ENCODE measurements around the gene RHOA.
A peak's percentile ranks its signal among the peaks of the same experiment; 100 is the strongest.

RHOA gene

DNA sequence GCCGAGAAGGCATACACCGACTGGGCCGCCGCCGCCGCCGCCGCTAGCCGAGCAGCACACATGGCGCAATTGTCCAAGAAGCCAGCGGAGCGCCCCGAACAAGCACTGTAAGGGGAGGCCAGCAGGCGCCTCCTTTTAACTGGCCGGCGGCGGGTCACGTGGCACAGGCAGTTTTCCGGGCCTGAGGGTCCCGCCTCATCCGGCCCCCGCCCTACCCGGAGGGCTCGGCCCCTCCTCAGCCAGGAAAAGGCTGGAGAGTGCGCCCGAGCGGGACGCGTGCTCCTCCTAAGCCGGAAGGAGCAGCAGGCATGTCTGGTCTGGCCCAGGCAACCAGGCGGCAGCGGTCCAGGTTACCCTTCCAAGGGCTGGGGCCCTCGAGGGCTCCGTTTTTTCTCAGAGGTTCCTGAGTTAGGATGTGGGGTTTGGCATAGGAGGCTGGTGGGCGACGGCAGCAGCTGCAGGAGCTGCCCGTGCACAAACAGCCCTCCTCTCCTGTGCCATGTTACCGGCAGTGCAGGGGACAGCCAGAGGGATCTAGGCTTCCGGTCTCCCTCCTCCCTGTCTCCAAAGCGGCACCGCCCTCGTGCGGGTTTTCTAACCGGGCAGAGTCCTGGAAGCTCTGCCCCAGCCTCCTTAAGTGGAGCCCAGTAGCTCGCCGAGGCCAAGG is 53.4 kb downstream of the RHOA start, which contains the start of gene GPX1 (continued):
- no peak for TF ChIP-seq ZNF426 (tag by site-specific recombination; IDR thresholded peaks at IDR 0.05)
- TF ChIP-seq, protein P1, sequence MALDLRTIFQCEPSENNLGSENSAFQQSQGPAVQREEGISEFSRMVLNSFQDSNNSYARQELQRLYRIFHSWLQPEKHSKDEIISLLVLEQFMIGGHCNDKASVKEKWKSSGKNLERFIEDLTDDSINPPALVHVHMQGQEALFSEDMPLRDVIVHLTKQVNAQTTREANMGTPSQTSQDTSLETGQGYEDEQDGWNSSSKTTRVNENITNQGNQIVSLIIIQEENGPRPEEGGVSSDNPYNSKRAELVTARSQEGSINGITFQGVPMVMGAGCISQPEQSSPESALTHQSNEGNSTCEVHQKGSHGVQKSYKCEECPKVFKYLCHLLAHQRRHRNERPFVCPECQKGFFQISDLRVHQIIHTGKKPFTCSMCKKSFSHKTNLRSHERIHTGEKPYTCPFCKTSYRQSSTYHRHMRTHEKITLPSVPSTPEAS (tag by site-specific recombination; IDR thresholded peaks at IDR 0.05) = no peak
- TF ChIP-seq, protein P2, sequence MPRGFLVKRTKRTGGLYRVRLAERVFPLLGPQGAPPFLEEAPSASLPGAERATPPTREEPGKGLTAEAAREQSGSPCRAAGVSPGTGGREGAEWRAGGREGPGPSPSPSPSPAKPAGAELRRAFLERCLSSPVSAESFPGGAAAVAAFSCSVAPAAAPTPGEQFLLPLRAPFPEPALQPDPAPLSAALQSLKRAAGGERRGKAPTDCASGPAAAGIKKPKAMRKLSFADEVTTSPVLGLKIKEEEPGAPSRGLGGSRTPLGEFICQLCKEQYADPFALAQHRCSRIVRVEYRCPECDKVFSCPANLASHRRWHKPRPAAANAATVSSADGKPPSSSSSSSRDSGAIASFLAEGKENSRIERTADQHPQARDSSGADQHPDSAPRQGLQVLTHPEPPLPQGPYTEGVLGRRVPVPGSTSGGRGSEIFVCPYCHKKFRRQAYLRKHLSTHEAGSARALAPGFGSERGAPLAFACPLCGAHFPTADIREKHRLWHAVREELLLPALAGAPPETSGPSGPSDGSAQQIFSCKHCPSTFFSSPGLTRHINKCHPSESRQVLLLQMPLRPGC (tag by site-specific recombination; IDR thresholded peaks at IDR 0.05) = no peak
- TF ChIP-seq GLIS2 (tag by site-specific recombination; IDR thresholded peaks at IDR 0.05) = peak; percentile 57
- TF ChIP-seq ZNF707 (tag by site-specific recombination; IDR thresholded peaks at IDR 0.05) = no peak
- no peak for TF ChIP-seq GFI1B (tag by site-specific recombination; IDR thresholded peaks at IDR 0.05)
- TF ChIP-seq ZNF837 (tag by site-specific recombination; IDR thresholded peaks at IDR 0.05) = no peak
- no peak for TF ChIP-seq ZNF169 (tag by site-specific recombination; IDR thresholded peaks at IDR 0.05)
- TF ChIP-seq ZNF792 (tag by site-specific recombination; IDR thresholded peaks at IDR 0.05) = no peak
- TF ChIP-seq, protein P3, sequence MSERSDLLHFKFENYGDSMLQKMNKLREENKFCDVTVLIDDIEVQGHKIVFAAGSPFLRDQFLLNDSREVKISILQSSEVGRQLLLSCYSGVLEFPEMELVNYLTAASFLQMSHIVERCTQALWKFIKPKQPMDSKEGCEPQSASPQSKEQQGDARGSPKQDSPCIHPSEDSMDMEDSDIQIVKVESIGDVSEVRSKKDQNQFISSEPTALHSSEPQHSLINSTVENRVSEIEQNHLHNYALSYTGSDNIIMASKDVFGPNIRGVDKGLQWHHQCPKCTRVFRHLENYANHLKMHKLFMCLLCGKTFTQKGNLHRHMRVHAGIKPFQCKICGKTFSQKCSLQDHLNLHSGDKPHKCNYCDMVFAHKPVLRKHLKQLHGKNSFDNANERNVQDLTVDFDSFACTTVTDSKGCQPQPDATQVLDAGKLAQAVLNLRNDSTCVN (tag by site-specific recombination; optimal IDR thresholded peaks at IDR 0.05) = peak; percentile 66
- TF ChIP-seq ZNF558 (tag by site-specific recombination; IDR thresholded peaks at IDR 0.05) = no peak
- 0 out of 2 replicates have a peak, but pooled peaks have one; percentile 42 for TF ChIP-seq KLF16 (tag by site-specific recombination; IDR thresholded peaks at IDR 0.05)
- TF ChIP-seq, protein P4, sequence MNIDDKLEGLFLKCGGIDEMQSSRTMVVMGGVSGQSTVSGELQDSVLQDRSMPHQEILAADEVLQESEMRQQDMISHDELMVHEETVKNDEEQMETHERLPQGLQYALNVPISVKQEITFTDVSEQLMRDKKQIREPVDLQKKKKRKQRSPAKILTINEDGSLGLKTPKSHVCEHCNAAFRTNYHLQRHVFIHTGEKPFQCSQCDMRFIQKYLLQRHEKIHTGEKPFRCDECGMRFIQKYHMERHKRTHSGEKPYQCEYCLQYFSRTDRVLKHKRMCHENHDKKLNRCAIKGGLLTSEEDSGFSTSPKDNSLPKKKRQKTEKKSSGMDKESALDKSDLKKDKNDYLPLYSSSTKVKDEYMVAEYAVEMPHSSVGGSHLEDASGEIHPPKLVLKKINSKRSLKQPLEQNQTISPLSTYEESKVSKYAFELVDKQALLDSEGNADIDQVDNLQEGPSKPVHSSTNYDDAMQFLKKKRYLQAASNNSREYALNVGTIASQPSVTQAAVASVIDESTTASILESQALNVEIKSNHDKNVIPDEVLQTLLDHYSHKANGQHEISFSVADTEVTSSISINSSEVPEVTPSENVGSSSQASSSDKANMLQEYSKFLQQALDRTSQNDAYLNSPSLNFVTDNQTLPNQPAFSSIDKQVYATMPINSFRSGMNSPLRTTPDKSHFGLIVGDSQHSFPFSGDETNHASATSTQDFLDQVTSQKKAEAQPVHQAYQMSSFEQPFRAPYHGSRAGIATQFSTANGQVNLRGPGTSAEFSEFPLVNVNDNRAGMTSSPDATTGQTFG (tag by site-specific recombination; IDR thresholded peaks at IDR 0.05; ENCODE audit: borderline replicate concordance) = no peak
- peak; percentile 99 for TF ChIP-seq IKZF3 (tag by site-specific recombination; IDR thresholded peaks at IDR 0.05)
- TF ChIP-seq, protein P5, sequence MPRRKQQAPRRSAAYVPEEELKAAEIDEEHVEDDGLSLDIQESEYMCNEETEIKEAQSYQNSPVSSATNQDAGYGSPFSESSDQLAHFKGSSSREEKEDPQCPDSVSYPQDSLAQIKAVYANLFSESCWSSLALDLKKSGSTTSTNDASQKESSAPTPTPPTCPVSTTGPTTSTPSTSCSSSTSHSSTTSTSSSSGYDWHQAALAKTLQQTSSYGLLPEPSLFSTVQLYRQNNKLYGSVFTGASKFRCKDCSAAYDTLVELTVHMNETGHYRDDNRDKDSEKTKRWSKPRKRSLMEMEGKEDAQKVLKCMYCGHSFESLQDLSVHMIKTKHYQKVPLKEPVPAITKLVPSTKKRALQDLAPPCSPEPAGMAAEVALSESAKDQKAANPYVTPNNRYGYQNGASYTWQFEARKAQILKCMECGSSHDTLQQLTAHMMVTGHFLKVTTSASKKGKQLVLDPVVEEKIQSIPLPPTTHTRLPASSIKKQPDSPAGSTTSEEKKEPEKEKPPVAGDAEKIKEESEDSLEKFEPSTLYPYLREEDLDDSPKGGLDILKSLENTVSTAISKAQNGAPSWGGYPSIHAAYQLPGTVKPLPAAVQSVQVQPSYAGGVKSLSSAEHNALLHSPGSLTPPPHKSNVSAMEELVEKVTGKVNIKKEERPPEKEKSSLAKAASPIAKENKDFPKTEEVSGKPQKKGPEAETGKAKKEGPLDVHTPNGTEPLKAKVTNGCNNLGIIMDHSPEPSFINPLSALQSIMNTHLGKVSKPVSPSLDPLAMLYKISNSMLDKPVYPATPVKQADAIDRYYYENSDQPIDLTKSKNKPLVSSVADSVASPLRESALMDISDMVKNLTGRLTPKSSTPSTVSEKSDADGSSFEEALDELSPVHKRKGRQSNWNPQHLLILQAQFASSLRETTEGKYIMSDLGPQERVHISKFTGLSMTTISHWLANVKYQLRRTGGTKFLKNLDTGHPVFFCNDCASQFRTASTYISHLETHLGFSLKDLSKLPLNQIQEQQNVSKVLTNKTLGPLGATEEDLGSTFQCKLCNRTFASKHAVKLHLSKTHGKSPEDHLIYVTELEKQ (tag by site-specific recombination; IDR thresholded peaks at IDR 0.05; ENCODE audit: borderline replicate concordance) = no peak
- no peak for TF ChIP-seq ZNF248 (tag by site-specific recombination; IDR thresholded peaks at IDR 0.05)
- TF ChIP-seq ZNF664 (tag by site-specific recombination; IDR thresholded peaks at IDR 0.05) = no peak
- TF ChIP-seq, protein P6, sequence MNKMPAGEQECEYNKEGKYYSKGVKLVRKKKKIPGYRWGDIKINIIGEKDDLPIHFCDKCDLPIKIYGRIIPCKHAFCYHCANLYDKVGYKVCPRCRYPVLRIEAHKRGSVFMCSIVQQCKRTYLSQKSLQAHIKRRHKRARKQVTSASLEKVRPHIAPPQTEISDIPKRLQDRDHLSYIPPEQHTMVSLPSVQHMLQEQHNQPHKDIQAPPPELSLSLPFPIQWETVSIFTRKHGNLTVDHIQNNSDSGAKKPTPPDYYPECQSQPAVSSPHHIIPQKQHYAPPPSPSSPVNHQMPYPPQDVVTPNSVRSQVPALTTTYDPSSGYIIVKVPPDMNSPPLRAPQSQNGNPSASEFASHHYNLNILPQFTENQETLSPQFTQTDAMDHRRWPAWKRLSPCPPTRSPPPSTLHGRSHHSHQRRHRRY (tag by site-specific recombination; IDR thresholded peaks at IDR 0.05) = no peak
- no peak for TF ChIP-seq EGR2 (tag by site-specific recombination; IDR thresholded peaks at IDR 0.05; ENCODE audit: low read depth)
- TF ChIP-seq ZBTB20 (tag by site-specific recombination; IDR thresholded peaks at IDR 0.05) = peak; percentile 90
- TF ChIP-seq RBAK (tag by site-specific recombination; IDR thresholded peaks at IDR 0.05) = no peak
- TF ChIP-seq ZFP37 (tag by site-specific recombination; IDR thresholded peaks at IDR 0.05) = peak; percentile 73; the same call in 1 of the 2 replicates
- no peak for TF ChIP-seq ZNF37A (tag by site-specific recombination; IDR thresholded peaks at IDR 0.05)
- no peak for TF ChIP-seq ZNF76 (tag by site-specific recombination; IDR thresholded peaks at IDR 0.05; ENCODE audit: borderline replicate concordance, low read depth)
- TF ChIP-seq, protein P7, sequence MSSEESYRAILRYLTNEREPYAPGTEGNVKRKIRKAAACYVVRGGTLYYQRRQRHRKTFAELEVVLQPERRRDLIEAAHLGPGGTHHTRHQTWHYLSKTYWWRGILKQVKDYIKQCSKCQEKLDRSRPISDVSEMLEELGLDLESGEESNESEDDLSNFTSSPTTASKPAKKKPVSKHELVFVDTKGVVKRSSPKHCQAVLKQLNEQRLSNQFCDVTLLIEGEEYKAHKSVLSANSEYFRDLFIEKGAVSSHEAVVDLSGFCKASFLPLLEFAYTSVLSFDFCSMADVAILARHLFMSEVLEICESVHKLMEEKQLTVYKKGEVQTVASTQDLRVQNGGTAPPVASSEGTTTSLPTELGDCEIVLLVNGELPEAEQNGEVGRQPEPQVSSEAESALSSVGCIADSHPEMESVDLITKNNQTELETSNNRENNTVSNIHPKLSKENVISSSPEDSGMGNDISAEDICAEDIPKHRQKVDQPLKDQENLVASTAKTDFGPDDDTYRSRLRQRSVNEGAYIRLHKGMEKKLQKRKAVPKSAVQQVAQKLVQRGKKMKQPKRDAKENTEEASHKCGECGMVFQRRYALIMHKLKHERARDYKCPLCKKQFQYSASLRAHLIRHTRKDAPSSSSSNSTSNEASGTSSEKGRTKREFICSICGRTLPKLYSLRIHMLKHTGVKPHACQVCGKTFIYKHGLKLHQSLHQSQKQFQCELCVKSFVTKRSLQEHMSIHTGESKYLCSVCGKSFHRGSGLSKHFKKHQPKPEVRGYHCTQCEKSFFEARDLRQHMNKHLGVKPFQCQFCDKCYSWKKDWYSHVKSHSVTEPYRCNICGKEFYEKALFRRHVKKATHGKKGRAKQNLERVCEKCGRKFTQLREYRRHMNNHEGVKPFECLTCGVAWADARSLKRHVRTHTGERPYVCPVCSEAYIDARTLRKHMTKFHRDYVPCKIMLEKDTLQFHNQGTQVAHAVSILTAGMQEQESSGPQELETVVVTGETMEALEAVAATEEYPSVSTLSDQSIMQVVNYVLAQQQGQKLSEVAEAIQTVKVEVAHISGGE (tag by site-specific recombination; conservative IDR thresholded peaks at IDR 0.05; ENCODE audit: low read depth) = peak; percentile 93

All from HEK293 (cell line).